ENCODE measurements around the gene NAA38.

NAA38 gene

GRCh38 chr17:7903154-7904103 is 46.1 kb upstream of the NAA38 start (continued):
- TF ChIP-seq, protein P1, sequence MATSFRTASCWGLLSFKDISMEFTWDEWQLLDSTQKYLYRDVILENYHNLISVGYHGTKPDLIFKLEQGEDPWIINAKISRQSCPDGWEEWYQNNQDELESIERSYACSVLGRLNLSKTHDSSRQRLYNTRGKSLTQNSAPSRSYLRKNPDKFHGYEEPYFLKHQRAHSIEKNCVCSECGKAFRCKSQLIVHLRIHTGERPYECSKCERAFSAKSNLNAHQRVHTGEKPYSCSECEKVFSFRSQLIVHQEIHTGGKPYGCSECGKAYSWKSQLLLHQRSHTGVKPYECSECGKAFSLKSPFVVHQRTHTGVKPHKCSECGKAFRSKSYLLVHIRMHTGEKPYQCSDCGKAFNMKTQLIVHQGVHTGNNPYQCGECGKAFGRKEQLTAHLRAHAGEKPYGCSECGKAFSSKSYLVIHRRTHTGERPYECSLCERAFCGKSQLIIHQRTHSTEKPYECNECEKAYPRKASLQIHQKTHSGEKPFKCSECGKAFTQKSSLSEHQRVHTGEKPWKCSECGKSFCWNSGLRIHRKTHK (tag by site-specific recombination; IDR thresholded peaks at IDR 0.05): no peak
- TF ChIP-seq ZBTB6 (tag by site-specific recombination; IDR thresholded peaks at IDR 0.05) (peak; percentile 76; the same call in 1 of the 2 replicates), MZF1 (tag by site-specific recombination; IDR thresholded peaks at IDR 0.05; ENCODE audit: borderline replicate concordance) (no peak), ZNF76 (tag by site-specific recombination; IDR thresholded peaks at IDR 0.05; ENCODE audit: borderline replicate concordance, low read depth) (no peak), ZNF121 (tag by site-specific recombination; IDR thresholded peaks at IDR 0.05) (no peak), PRDM6 (tag by site-specific recombination; IDR thresholded peaks at IDR 0.05) (peak; percentile 60; the same call in 1 of the 2 replicates), EGR2 (tag by site-specific recombination; IDR thresholded peaks at IDR 0.05; ENCODE audit: low read depth) (no peak), ZIC2 (tag by site-specific recombination; IDR thresholded peaks at IDR 0.05) (peak; percentile 72), REST (tag by site-specific recombination; IDR thresholded peaks at IDR 0.05) (no peak), ZNF549 (tag by site-specific recombination; IDR thresholded peaks at IDR 0.05) (no peak), PRDM1 (tag by site-specific recombination; IDR thresholded peaks at IDR 0.05) (0 out of 2 replicates have a peak, but pooled peaks have one; percentile 28), ZNF239 (tag by site-specific recombination; IDR thresholded peaks at IDR 0.05) (no peak), ZNF394 (tag by site-specific recombination; IDR thresholded peaks at IDR 0.05; ENCODE audit: borderline replicate concordance) (no peak), GLIS1 (tag by site-specific recombination; IDR thresholded peaks at IDR 0.05) (peak; percentile 27), ZSCAN30 (tag by site-specific recombination; IDR thresholded peaks at IDR 0.05) (peak; percentile 22; the same call in 1 of the 2 replicates)
- TF ChIP-seq, protein P2, sequence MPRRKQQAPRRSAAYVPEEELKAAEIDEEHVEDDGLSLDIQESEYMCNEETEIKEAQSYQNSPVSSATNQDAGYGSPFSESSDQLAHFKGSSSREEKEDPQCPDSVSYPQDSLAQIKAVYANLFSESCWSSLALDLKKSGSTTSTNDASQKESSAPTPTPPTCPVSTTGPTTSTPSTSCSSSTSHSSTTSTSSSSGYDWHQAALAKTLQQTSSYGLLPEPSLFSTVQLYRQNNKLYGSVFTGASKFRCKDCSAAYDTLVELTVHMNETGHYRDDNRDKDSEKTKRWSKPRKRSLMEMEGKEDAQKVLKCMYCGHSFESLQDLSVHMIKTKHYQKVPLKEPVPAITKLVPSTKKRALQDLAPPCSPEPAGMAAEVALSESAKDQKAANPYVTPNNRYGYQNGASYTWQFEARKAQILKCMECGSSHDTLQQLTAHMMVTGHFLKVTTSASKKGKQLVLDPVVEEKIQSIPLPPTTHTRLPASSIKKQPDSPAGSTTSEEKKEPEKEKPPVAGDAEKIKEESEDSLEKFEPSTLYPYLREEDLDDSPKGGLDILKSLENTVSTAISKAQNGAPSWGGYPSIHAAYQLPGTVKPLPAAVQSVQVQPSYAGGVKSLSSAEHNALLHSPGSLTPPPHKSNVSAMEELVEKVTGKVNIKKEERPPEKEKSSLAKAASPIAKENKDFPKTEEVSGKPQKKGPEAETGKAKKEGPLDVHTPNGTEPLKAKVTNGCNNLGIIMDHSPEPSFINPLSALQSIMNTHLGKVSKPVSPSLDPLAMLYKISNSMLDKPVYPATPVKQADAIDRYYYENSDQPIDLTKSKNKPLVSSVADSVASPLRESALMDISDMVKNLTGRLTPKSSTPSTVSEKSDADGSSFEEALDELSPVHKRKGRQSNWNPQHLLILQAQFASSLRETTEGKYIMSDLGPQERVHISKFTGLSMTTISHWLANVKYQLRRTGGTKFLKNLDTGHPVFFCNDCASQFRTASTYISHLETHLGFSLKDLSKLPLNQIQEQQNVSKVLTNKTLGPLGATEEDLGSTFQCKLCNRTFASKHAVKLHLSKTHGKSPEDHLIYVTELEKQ (tag by site-specific recombination; IDR thresholded peaks at IDR 0.05; ENCODE audit: borderline replicate concordance): no peak

Measured in HEK293 (cell line).